Activated CD8-positive, alpha-beta memory T cell treated with anti-CD3 and anti-CD28 coated beads for 36 hours (primary cell): Measurements from ENCODE around the gene FADS6. TPM values are rescaled to one million over a fixed set of nuclear protein-coding genes. Genes with fewer than 3 reads are reported as not detected.
"Not testable (repeated sequence)": the region's sequence is repeated elsewhere in the genome, so short reads cannot be mapped to it uniquely, and the experiment has no call there.

ENCODE experiments used
- CTCF ChIA-PET: fragments of 350-600 bp; sonication (Branson Sonifier 250); formaldehyde crosslinking; loops from one replicate; lab custom pipeline; 2021; ENCODE audit warnings: antibody characterized with exemption; lab: Charles Lee
- POLR2A ChIA-PET: fragments of 350-600 bp; sonication (Branson Sonifier 250); formaldehyde crosslinking; loops from one replicate; lab custom pipeline; 2021; ENCODE audit warnings: antibody characterized with exemption; lab: Charles Lee
- total RNA-seq, 2 experiments: library from RNA; stranded (reverse); gene quantifications; one replicate each; pipeline ENCODE4 v1.2.3, GENCODE V29; 2021

Gene FADS6
- total RNA-seq, 2 experiments from 2014 or later: not detected

- ChIA-PET CTCF (interaction anchor here (0.6 to 5.5 kb wide), 7 partner anchors 14 to 90 kb away, joined by 3 to 49 read pairs (median 4); partner anchors contain the start of gene MRPL58), POLR2A (no interaction called here)
Measured at GRCh38 chr17:74922694-74923537, 29.5 kb upstream of the FADS6 start, which contains the start of gene USH1G. TSS of gene USH1G (minus strand) at chr17:74923255. CDS start at chr17:74923073, 182 bp downstream.

- POLR2A ChIA-PET: no interaction called here
- CTCF ChIA-PET: interaction anchor here (0.6 to 5.5 kb wide), 3 partner anchors 15 to 39 kb away, joined by 3 to 49 read pairs (median 10); no protein-coding TSS in a partner anchor
Measured at GRCh38 chr17:74922172-74922571, 28.7 kb upstream of the FADS6 start.

GRCh38 chr17:74921769-74922168, 28.3 kb upstream of the FADS6 start:
- CTCF ChIA-PET: interaction anchor here (5.5 kb wide), 1 partner anchor 36 kb away, joined by 49 read pairs; no protein-coding TSS in a partner anchor
- POLR2A ChIA-PET: no interaction called here

GRCh38 chr17:74921026-74921681, 27.7 kb upstream of the FADS6 start:
- ChIA-PET POLR2A (no interaction called here), CTCF (interaction anchor here (0.5 to 5.5 kb wide), 2 partner anchors 37 to 980 kb away, joined by 4 to 49 read pairs; no protein-coding TSS in a partner anchor)

- POLR2A ChIA-PET: no interaction called here
- CTCF ChIA-PET: interaction anchor here (0.5 to 5.5 kb wide), 3 partner anchors 37 to 980 kb away, joined by 4 to 49 read pairs (median 8); no protein-coding TSS in a partner anchor
Measured at GRCh38 chr17:74920642-74921025, 27.2 kb upstream of the FADS6 start.

GRCh38 chr17:74920306-74920620, 26.8 kb upstream of the FADS6 start:
- POLR2A ChIA-PET: no interaction called here
- CTCF ChIA-PET: interaction anchor here (0.5 to 2.3 kb wide), 2 partner anchors 37 to 981 kb away, joined by 4 to 8 read pairs; no protein-coding TSS in a partner anchor

- CTCF ChIA-PET: interaction anchor here (2.3 kb wide), 1 partner anchor 38 kb away, joined by 8 read pairs; no protein-coding TSS in a partner anchor
- POLR2A ChIA-PET: no interaction called here
Measured at GRCh38 chr17:74919440-74920305, 26.2 kb upstream of the FADS6 start.

- ChIA-PET CTCF (interaction anchor here (0.7 to 2.3 kb wide), 2 partner anchors 39 to 47 kb away, joined by 3 to 8 read pairs; no protein-coding TSS in a partner anchor), POLR2A (no interaction called here)
Measured at GRCh38 chr17:74918906-74919305, 25.5 kb upstream of the FADS6 start.

GRCh38 chr17:74917430-74917829, 24.0 kb upstream of the FADS6 start:
- ChIA-PET POLR2A (no interaction called here), CTCF (interaction anchor here (1.2 kb wide), 1 partner anchor 17 kb away, joined by 3 read pairs; no protein-coding TSS in a partner anchor)

GRCh38 chr17:74916851-74917199, 23.4 kb upstream of the FADS6 start:
- POLR2A ChIA-PET: no interaction called here

GRCh38 chr17:74916136-74916850, 22.9 kb upstream of the FADS6 start:
- CTCF ChIA-PET: interaction anchor here (1.2 kb wide), 1 partner anchor 18 kb away, joined by 3 read pairs; no protein-coding TSS in a partner anchor
- POLR2A ChIA-PET: no interaction called here

More at GRCh38 chr17:74916851-74917199, 23.4 kb upstream of the FADS6 start:
- CTCF ChIA-PET: interaction anchor here (1.2 kb wide), 1 partner anchor 17 kb away, joined by 3 read pairs; no protein-coding TSS in a partner anchor

- POLR2A ChIA-PET: not testable (repeated sequence)
Measured at GRCh38 chr17:74911423-74911822, 18.0 kb upstream of the FADS6 start.

GRCh38 chr17:74909097-74909496, 15.7 kb upstream of the FADS6 start:
- CTCF ChIA-PET: interaction anchor here (0.7 kb wide), 1 partner anchor 47 kb away, joined by 3 read pairs; no protein-coding TSS in a partner anchor
- POLR2A ChIA-PET: not testable (repeated sequence)

More at GRCh38 chr17:74911423-74911822, 18.0 kb upstream of the FADS6 start:
- CTCF ChIA-PET: not testable (repeated sequence)

GRCh38 chr17:74907012-74907411, 13.6 kb upstream of the FADS6 start:
- CTCF ChIA-PET: interaction anchor here (0.8 kb wide), 1 partner anchor 54 kb away, joined by 3 read pairs; no protein-coding TSS in a partner anchor
- POLR2A ChIA-PET: no interaction called here

- POLR2A ChIA-PET: interaction anchor here (0.6 kb wide), 1 partner anchor 363 kb away, joined by 10 read pairs; no protein-coding TSS in a partner anchor
- CTCF ChIA-PET: interaction anchor here (0.7 to 0.8 kb wide), 2 partner anchors 55 to 452 kb away, joined by 3 read pairs; no protein-coding TSS in a partner anchor
Measured at GRCh38 chr17:74906214-74906793, 12.9 kb upstream of the FADS6 start.

GRCh38 chr17:74904687-74905409, 11.4 kb upstream of the FADS6 start:
- ChIA-PET CTCF (no interaction called here), POLR2A (no interaction called here)

- ChIA-PET POLR2A (no interaction called here), CTCF (no interaction called here)
Measured at GRCh38 chr17:74903671-74904070, 10.2 kb upstream of the FADS6 start.
